Lower leg skin (tissue), 3 donors: ENCODE measurements around the gene COBL.

ENCODE experiments used
- POLR2A ChIP-seq, 2 donors: fragments of 450-650 bp; IDR thresholded peaks; one replicate each; pipeline ENCODE4 v1.6.1; 2016 to 2017; ENCODE audit warnings: antibody characterized with exemption in 2 of 2, mild to moderate bottlenecking in 1 of 2, moderate library complexity in 1 of 2
- TF ChIP-seq, protein P1 (sequence below), 3 donors: fragments of 450-650 bp; IDR thresholded peaks; one replicate each; pipeline ENCODE4 v1.5.1; 2016; ENCODE audit warnings: antibody characterized with exemption in 3 of 3, mild to moderate bottlenecking in 3 of 3, moderate library complexity in 2 of 3

DNA sequence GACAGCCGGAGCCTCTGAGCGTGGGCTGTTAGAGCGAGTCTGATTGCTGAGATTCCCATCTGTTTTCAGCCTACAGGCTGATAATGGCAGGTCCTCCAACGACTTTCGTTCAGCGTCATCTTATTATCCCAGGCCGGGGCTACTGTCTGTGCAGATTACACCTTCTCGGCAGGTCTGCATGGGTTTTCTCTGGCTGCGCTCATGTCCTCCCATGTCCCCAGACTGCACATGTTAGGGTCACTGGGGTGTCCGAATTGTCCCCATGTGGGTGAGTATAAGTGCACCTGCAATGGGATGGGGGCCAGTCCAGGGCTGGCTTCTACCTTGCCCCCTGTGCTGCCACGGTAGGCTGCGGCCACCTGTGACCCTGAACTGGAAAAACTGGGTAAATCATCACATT is 257.8 kb downstream of the COBL start:
- TF ChIP-seq, protein P1, sequence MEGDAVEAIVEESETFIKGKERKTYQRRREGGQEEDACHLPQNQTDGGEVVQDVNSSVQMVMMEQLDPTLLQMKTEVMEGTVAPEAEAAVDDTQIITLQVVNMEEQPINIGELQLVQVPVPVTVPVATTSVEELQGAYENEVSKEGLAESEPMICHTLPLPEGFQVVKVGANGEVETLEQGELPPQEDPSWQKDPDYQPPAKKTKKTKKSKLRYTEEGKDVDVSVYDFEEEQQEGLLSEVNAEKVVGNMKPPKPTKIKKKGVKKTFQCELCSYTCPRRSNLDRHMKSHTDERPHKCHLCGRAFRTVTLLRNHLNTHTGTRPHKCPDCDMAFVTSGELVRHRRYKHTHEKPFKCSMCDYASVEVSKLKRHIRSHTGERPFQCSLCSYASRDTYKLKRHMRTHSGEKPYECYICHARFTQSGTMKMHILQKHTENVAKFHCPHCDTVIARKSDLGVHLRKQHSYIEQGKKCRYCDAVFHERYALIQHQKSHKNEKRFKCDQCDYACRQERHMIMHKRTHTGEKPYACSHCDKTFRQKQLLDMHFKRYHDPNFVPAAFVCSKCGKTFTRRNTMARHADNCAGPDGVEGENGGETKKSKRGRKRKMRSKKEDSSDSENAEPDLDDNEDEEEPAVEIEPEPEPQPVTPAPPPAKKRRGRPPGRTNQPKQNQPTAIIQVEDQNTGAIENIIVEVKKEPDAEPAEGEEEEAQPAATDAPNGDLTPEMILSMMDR (IDR thresholded peaks at IDR 0.05): no peak
- TF ChIP-seq POLR2A (IDR thresholded peaks at IDR 0.05): no peak
